Trophoblast cell (in vitro differentiated cells and primary cell): ENCODE data around the gene TET3.

ENCODE experiments used
- DNase-seq, 2 donors: peaks; one replicate each; pipeline ENCODE4 v3.0.0-alpha.2; 2016
- H2AFZ ChIP-seq: 2 replicates; pipeline ENCODE4 v1.6.1; 2013; ENCODE audit warnings: low read length, moderate library complexity, mild to moderate bottlenecking; ENCODE audit not compliant: insufficient read depth, poor library complexity
- H2AK5ac ChIP-seq: 2 replicates; pipeline ENCODE4 v1.6.1; 2013; ENCODE audit warnings: mild to moderate bottlenecking, low read length
- H2BK120ac ChIP-seq: 2 replicates; pipeline ENCODE4 v1.6.1; 2013; ENCODE audit warnings: low read length, mild to moderate bottlenecking, moderate library complexity; ENCODE audit not compliant: insufficient read depth, poor library complexity
- H2BK12ac ChIP-seq: 2 replicates; pipeline ENCODE4 v1.6.1; 2013; ENCODE audit warnings: mild to moderate bottlenecking, low read length, moderate library complexity
- H2BK5ac ChIP-seq: 2 replicates; pipeline ENCODE4 v1.6.1; 2013; ENCODE audit warnings: low read length, low read depth, moderate library complexity, mild to moderate bottlenecking; ENCODE audit not compliant: poor library complexity
- H3K14ac ChIP-seq: 2 replicates; pipeline ENCODE4 v1.6.1; 2013; ENCODE audit warnings: mild to moderate bottlenecking, low read length
- H3K18ac ChIP-seq: 2 replicates; pipeline ENCODE4 v1.6.1; 2013; ENCODE audit warnings: mild to moderate bottlenecking, low read length
- H3K23ac ChIP-seq: 2 replicates; pipeline ENCODE4 v1.6.1; 2013; ENCODE audit warnings: low read length
- H3K27ac ChIP-seq: 2 replicates; pipeline ENCODE4 v1.5.1; 2013; ENCODE audit warnings: low read depth, mild to moderate bottlenecking, inconsistent platforms, low read length, moderate library complexity
- H3K27me3 ChIP-seq: 2 replicates; pipeline ENCODE4 v1.6.1; 2013; ENCODE audit warnings: inconsistent platforms, mild to moderate bottlenecking, low read length, moderate library complexity; ENCODE audit not compliant: insufficient read depth
- H3K36me3 ChIP-seq, 2 experiments: 1 replicate in 1 of 2; 2 replicates in 1 of 2; pipeline ENCODE4 v1.6.1; 2013; ENCODE audit warnings: low read length in 2 of 2, mild to moderate bottlenecking in 2 of 2, moderate library complexity in 1 of 2; ENCODE audit not compliant: insufficient read depth in 2 of 2, control insufficient read depth in 1 of 2
- H3K4ac ChIP-seq: 2 replicates; pipeline ENCODE4 v1.6.1; 2013; ENCODE audit warnings: low read depth, mild to moderate bottlenecking, low read length, moderate library complexity
- H3K4me1 ChIP-seq, 2 experiments: 1 replicate in 1 of 2; 2 replicates in 1 of 2; pipeline ENCODE4 v1.6.1; 2013; ENCODE audit warnings: low read length in 2 of 2, mild to moderate bottlenecking in 2 of 2, moderate library complexity in 1 of 2; ENCODE audit not compliant: insufficient read depth in 2 of 2, control insufficient read depth in 1 of 2
- H3K4me2 ChIP-seq: 2 replicates; pipeline ENCODE4 v1.6.1; 2013; ENCODE audit warnings: inconsistent platforms, mild to moderate bottlenecking, low read length, moderate library complexity
- H3K4me3 ChIP-seq: 2 replicates; pipeline ENCODE4 v1.5.1; 2013; ENCODE audit warnings: mild to moderate bottlenecking, low read depth, low read length, inconsistent platforms
- H3K79me1 ChIP-seq: one replicate; pipeline ENCODE4 v1.6.1; 2013; ENCODE audit warnings: low read length
- H3K79me2 ChIP-seq: 2 replicates; pipeline ENCODE4 v1.6.1; 2013; ENCODE audit warnings: low read length, mild to moderate bottlenecking; ENCODE audit not compliant: control insufficient read depth, insufficient read depth, poor library complexity
- H3K9ac ChIP-seq: 2 replicates; pipeline ENCODE4 v1.6.1; 2013; ENCODE audit warnings: mild to moderate bottlenecking, low read length
- H3K9me3 ChIP-seq: 2 replicates; pipeline ENCODE4 v1.6.1; 2013; ENCODE audit warnings: low read depth, mild to moderate bottlenecking, control low read depth, inconsistent platforms, low read length; ENCODE audit not compliant: insufficient read depth
- H4K12ac ChIP-seq: 2 replicates; pipeline ENCODE4 v1.6.1; 2013; ENCODE audit warnings: low read depth, mild to moderate bottlenecking, low read length, moderate library complexity
- H4K8ac ChIP-seq: 2 replicates; pipeline ENCODE4 v1.6.1; 2013; ENCODE audit warnings: low read depth, mild to moderate bottlenecking, low read length, moderate library complexity
- H4K91ac ChIP-seq: one replicate; pipeline ENCODE4 v1.6.1; 2013; ENCODE audit warnings: low read depth, mild to moderate bottlenecking, low read length, moderate library complexity
- WGBS: extraction: QIAGEN DNeasy Blood & Tissue Kit; methylation state at CpG from one replicate; pipeline ENCODE4 v1.1.7; 2013; ENCODE audit warnings: missing lambda C conversion rate; ENCODE audit not compliant: insufficient read length, insufficient coverage; ENCODE audit errors: extremely low coverage; 5-methylcytosine and 5-hydroxymethylcytosine counted together

TET3 gene

GRCh38 chr2:73980566-73980965, 4.1 kb upstream of the TET3 start:
- H3K18ac ChIP-seq, result no peak overlapping the region
- peaks cover 26 to 34% of the 10 kb centered on the region in 2 experiments for H3K4me1 ChIP-seq
- H2AK5ac ChIP-seq, result no peak overlapping the region
- H4K8ac ChIP-seq, result no peak overlapping the region
- no peak overlapping the region for H4K12ac ChIP-seq
- no peak overlapping the region for H2BK120ac ChIP-seq
- H3K4me3 ChIP-seq, result no peak overlapping the region
- no peak overlapping the region for H3K23ac ChIP-seq
- H3K79me2 ChIP-seq, result peaks cover 8% of the 10 kb centered on the region
- no peak overlapping the region for H2BK12ac ChIP-seq
- no peak overlapping the region for H3K4ac ChIP-seq
- H3K79me1 ChIP-seq, result peaks cover 17% of the 10 kb centered on the region
- H3K4me2 ChIP-seq, result no peak overlapping the region
- H3K9ac ChIP-seq, result no peak overlapping the region
- H3K36me3 ChIP-seq, result no peaks in the 10 kb centered on the region
- H3K27ac ChIP-seq, result no peak overlapping the region
- DNase-seq, result peak in 1 of 2 donors; percentile 43
- WGBS, result no CpG with 5 or more reads among the region's 2 CpGs
- H2BK5ac ChIP-seq, result no peak overlapping the region
- no peak overlapping the region for H2AFZ ChIP-seq
- no peak overlapping the region for H4K91ac ChIP-seq
- H3K27me3 ChIP-seq, result no peaks in the 10 kb centered on the region
- no peak overlapping the region for H3K14ac ChIP-seq
- no peaks in the 10 kb centered on the region for H3K9me3 ChIP-seq

- Histone ChIP-seq H2BK120ac (peak overlapping the region; percentile 69), H3K23ac (no peak overlapping the region), H3K4me3 (peak overlapping the region; percentile 1), H3K4ac (no peak overlapping the region), H2BK12ac (no peak overlapping the region), H3K9ac (no peak overlapping the region), H3K79me1 (peaks cover 21% of the 10 kb centered on the region), H3K27ac (no peak overlapping the region), H2AK5ac (no peak overlapping the region), H3K14ac (no peak overlapping the region), H3K79me2 (peaks cover 15% of the 10 kb centered on the region), H4K8ac (peak overlapping the region; percentile 54), H3K9me3 (no peaks in the 10 kb centered on the region), H3K18ac (peak overlapping the region; percentile 39), H3K4me1 (peaks cover 33 to 42% of the 10 kb centered on the region in 2 experiments), H2BK5ac (no peak overlapping the region), H3K27me3 (no peaks in the 10 kb centered on the region), H2AFZ (no peak overlapping the region), H3K4me2 (peak overlapping the region; percentile 57), H3K36me3 (peaks cover 4 to 5% of the 10 kb centered on the region in 2 experiments), H4K12ac (no peak overlapping the region), H4K91ac (no peak overlapping the region)
- no CpG with 5 or more reads among the region's 31 CpGs for WGBS
- DNase-seq, result peak in 1 of 2 donors; percentile 46
Observed at GRCh38 chr2:73981081-73982001, 3.4 kb upstream of the TET3 start.

- Histone ChIP-seq H3K9me3 (no peaks in the 10 kb centered on the region), H2AFZ (no peak overlapping the region), H3K79me2 (peaks cover 21% of the 10 kb centered on the region), H3K14ac (no peak overlapping the region), H3K4me1 (peaks cover 37 to 49% of the 10 kb centered on the region in 2 experiments), H3K27me3 (no peaks in the 10 kb centered on the region), H4K91ac (no peak overlapping the region), H3K9ac (no peak overlapping the region), H3K79me1 (peaks cover 21% of the 10 kb centered on the region), H4K12ac (no peak overlapping the region), H3K4ac (no peak overlapping the region), H2AK5ac (no peak overlapping the region), H3K36me3 (peaks cover 8 to 11% of the 10 kb centered on the region in 2 experiments), H3K18ac (no peak overlapping the region), H3K4me2 (no peak overlapping the region), H3K4me3 (no peak overlapping the region), H2BK5ac (no peak overlapping the region), H2BK120ac (no peak overlapping the region), H3K27ac (no peak overlapping the region), H4K8ac (no peak overlapping the region), H2BK12ac (peak overlapping the region; percentile 29), H3K23ac (no peak overlapping the region)
- DNase-seq, result peak; percentile 40 to 52
- WGBS, result no CpG with 5 or more reads among the region's 7 CpGs
Observed at GRCh38 chr2:73982140-73982617, 2.5 kb upstream of the TET3 start.

- peaks cover 49 to 62% of the 10 kb centered on the region in 2 experiments for H3K4me1 ChIP-seq
- no peaks in the 10 kb centered on the region for H3K9me3 ChIP-seq
- no peaks in the 10 kb centered on the region for H3K27me3 ChIP-seq
- H3K14ac ChIP-seq, result peak overlapping the region; percentile 97
- peaks cover 9 to 16% of the 10 kb centered on the region in 2 experiments for H3K36me3 ChIP-seq
- H3K9ac ChIP-seq, result peak overlapping the region; percentile 88
- H2AK5ac ChIP-seq, result peak overlapping the region; percentile 94
- no peak overlapping the region for H3K23ac ChIP-seq
- peak overlapping the region; percentile 99 for H2BK120ac ChIP-seq
- H4K12ac ChIP-seq, result peak overlapping the region; percentile 68
- H3K27ac ChIP-seq, result peak overlapping the region; percentile 95
- H3K4me3 ChIP-seq, result peak overlapping the region; percentile 74
- H3K18ac ChIP-seq, result peak overlapping the region; percentile 99
- H3K4me2 ChIP-seq, result peak overlapping the region; percentile 98
- H3K79me2 ChIP-seq, result peaks cover 25% of the 10 kb centered on the region
- H2AFZ ChIP-seq, result peak overlapping the region; percentile 89
- H3K79me1 ChIP-seq, result peaks cover 21% of the 10 kb centered on the region
- DNase-seq, result peak; percentile 98 to 99
- peak overlapping the region; percentile 85 for H4K8ac ChIP-seq
- H2BK12ac ChIP-seq, result peak overlapping the region; percentile 83
- no CpG with 5 or more reads among the region's 35 CpGs for WGBS
- H4K91ac ChIP-seq, result peak overlapping the region; percentile 98
- peak overlapping the region; percentile 97 for H2BK5ac ChIP-seq
- peak overlapping the region; percentile 81 for H3K4ac ChIP-seq
Observed at GRCh38 chr2:73983322-73984202, 1.1 kb upstream of the TET3 start.
